Fibroblast of villous mesenchyme (primary cell): ENCODE data around the gene MRGPRG. TPM values are rescaled to one million over a fixed set of nuclear protein-coding genes. Genes with fewer than 3 reads are reported as not detected.

Source experiments
- DNase-seq: peaks from one replicate; pipeline ENCODE4 v3.0.0-alpha.2; 2010; ENCODE audit warnings: low read depth
- H3K4me3 ChIP-seq: 2 replicates; pipeline ENCODE4 v1.5.1; 2011; ENCODE audit warnings: low read depth, mild to moderate bottlenecking, low read length
- CTCF ChIP-seq: IDR thresholded peaks from 2 replicates; pipeline ENCODE4 v1.5.1; 2012; ENCODE audit warnings: low read depth, mild to moderate bottlenecking, low read length; ENCODE audit not compliant: insufficient read depth
- total RNA-seq: library from RNA; depleted of rRNA; stranded (reverse); fragments of >200 nt; gene quantifications from 2 replicates; pipeline ENCODE4 v1.2.3, GENCODE V29; 2012

Gene MRGPRG
- total RNA-seq, 1 donor: not detected

GRCh38 chr11:3183523-3183922 is 35.1 kb downstream of the MRGPRG start:
- DNase-seq: no peak
- TF ChIP-seq CTCF: no peak
- no peak overlapping the region for H3K4me3 ChIP-seq

- DNase-seq: no peak
- H3K4me3 ChIP-seq: no peak overlapping the region
- TF ChIP-seq CTCF: no peak
These were observed 36.2 kb downstream of the MRGPRG start for GRCh38 chr11:3182462-3182852.

- no peak for DNase-seq
- no peak overlapping the region for H3K4me3 ChIP-seq
- no peak for TF ChIP-seq CTCF
These were observed 36.7 kb downstream of the MRGPRG start for GRCh38 chr11:3181725-3182461.

- no peak for TF ChIP-seq CTCF
- no peak for DNase-seq
- H3K4me3 ChIP-seq: no peak overlapping the region
These were observed 37.7 kb downstream of the MRGPRG start for GRCh38 chr11:3180869-3181268.

- H3K4me3 ChIP-seq: no peak overlapping the region
- DNase-seq: peak; percentile 86
- no peak for TF ChIP-seq CTCF
These were observed 40.3 kb downstream of the MRGPRG start for GRCh38 chr11:3178349-3178748.

GRCh38 chr11:3177931-3178330 is 40.7 kb downstream of the MRGPRG start:
- no peak for TF ChIP-seq CTCF

GRCh38 chr11:3176487-3176886 is 42.1 kb downstream of the MRGPRG start:
- no peak for TF ChIP-seq CTCF
- no peak for DNase-seq
- H3K4me3 ChIP-seq: no peak overlapping the region

More at GRCh38 chr11:3177931-3178330, 40.7 kb downstream of the MRGPRG start:
- H3K4me3 ChIP-seq: no peak overlapping the region
- peak; percentile 28 for DNase-seq
